GM12878 (cell line): ENCODE results near the gene HSPB7. TPM values are rescaled to one million over a fixed set of nuclear protein-coding genes. Genes with fewer than 3 reads are reported as not detected.

Experiments
- ATAC-seq: fragments of 200-7000 bp; cut with Tn5 transposase; 3 replicates; pipeline ENCODE4 v1.9.1; 2020; ENCODE audit warnings: mild to moderate bottlenecking, moderate library complexity
- BruUV-seq: library from RNA; stranded (reverse); fragments of 400-500 nt; replicated peaks from 2 replicates; lab custom pipeline; 2021; lab: Mats Ljungman, UMichigan
- CTCF ChIA-PET: fragments of 300-600 bp; sonication (Branson Sonifier 250); formaldehyde crosslinking; extraction: SDS; loops from one replicate; lab custom pipeline; 2021; ENCODE audit warnings: inconsistent platforms; lab: Yijun Ruan, JAX
- POLR2A ChIA-PET: fragments of 350-600 bp; formaldehyde crosslinking; extraction: SDS; loops from one replicate; lab custom pipeline; 2021; ENCODE audit warnings: inconsistent platforms; lab: Charles Lee
- RAD21 ChIA-PET: fragments of 300-600 bp; sonication (Branson Sonifier 250); formaldehyde crosslinking; loops from one replicate; lab custom pipeline; 2023; ENCODE audit warnings: antibody characterized with exemption; ENCODE audit not compliant: unreplicated experiment; lab: Charles Lee
- SMC1A ChIA-PET: fragments of 300-600 bp; sonication (Branson Sonifier 250); formaldehyde crosslinking; loops from one replicate; lab custom pipeline; 2023; ENCODE audit not compliant: unreplicated experiment, uncharacterized antibody; lab: Charles Lee
- DNase-seq: peaks from one replicate; pipeline ENCODE4 v3.0.0-alpha.2; 2011; ENCODE audit warnings: low read depth, low spot score
- FAIRE-seq: peaks from 3 replicates; lab custom pipeline; 2011; peaks lifted over from hg19 to GRCh38; lab: Jason Lieb, UNC
- H2AFZ ChIP-seq: 2 replicates; pipeline ENCODE4 v1.6.0; 2011; ENCODE audit warnings: low read depth, low read length, control low read depth; ENCODE audit not compliant: control insufficient read depth
- H3K27ac ChIP-seq: 2 replicates; pipeline ENCODE4 v1.5.1; 2011; ENCODE audit warnings: control low read depth; ENCODE audit not compliant: control insufficient read depth, insufficient read depth
- H3K27me3 ChIP-seq, 2 experiments: replicated peaks in 1 of 2; 2 replicates each; pipeline versions ENCODE4 v1.6.0 to v1.6.1; 2011; ENCODE audit warnings: low read length in 1 of 2; ENCODE audit not compliant: control insufficient read depth in 2 of 2, insufficient read depth in 2 of 2
- H3K36me3 ChIP-seq, 2 experiments: 2 replicates each; pipeline ENCODE4 v1.5.1; 2011; ENCODE audit warnings: low read length in 1 of 2; ENCODE audit not compliant: control insufficient read depth in 2 of 2, insufficient read depth in 2 of 2
- H3K4me1 ChIP-seq: 2 replicates; pipeline ENCODE4 v1.6.1; 2011; ENCODE audit warnings: mild to moderate bottlenecking, low read length, moderate library complexity, mixed read lengths; ENCODE audit not compliant: control insufficient read depth, insufficient read depth
- H3K4me2 ChIP-seq: 2 replicates; pipeline ENCODE4 v1.6.0; 2011; ENCODE audit warnings: control low read depth; ENCODE audit not compliant: control insufficient read depth, insufficient read depth
- H3K4me3 ChIP-seq: fragments of 200-600 bp; sonication (generic); 2 replicates; pipeline ENCODE4 v1.5.1; 2016
- H3K79me2 ChIP-seq: 2 replicates; pipeline ENCODE4 v1.6.0; 2011; ENCODE audit warnings: low read length; ENCODE audit not compliant: control insufficient read depth, insufficient read depth
- H3K9ac ChIP-seq: 2 replicates; pipeline ENCODE4 v1.8.0; 2011; ENCODE audit warnings: low read length, control low read depth, mixed read lengths; ENCODE audit not compliant: control insufficient read depth, insufficient read depth
- H3K9me3 ChIP-seq: replicated peaks from 3 replicates; pipeline ENCODE4 v1.5.1; 2011; ENCODE audit warnings: mild to moderate bottlenecking, low read length; ENCODE audit not compliant: control insufficient read depth, insufficient read depth
- H4K20me1 ChIP-seq: 2 replicates; pipeline ENCODE4 v1.6.0; 2011; ENCODE audit not compliant: control insufficient read depth, insufficient read depth
- ATF7 ChIP-seq: fragments of 450-650 bp; IDR thresholded peaks from 2 replicates; pipeline ENCODE4 v1.6.1; 2016; ENCODE audit warnings: low read depth, mild to moderate bottlenecking
- CBX3 ChIP-seq: fragments of 200-600 bp; sonication (generic); IDR thresholded peaks from 2 replicates; pipeline ENCODE4 v1.6.1; 2016; ENCODE audit warnings: low read depth, borderline replicate concordance
- CREM ChIP-seq: IDR thresholded peaks from 2 replicates; pipeline ENCODE4 v1.6.1; 2014; ENCODE audit warnings: antibody characterized with exemption, low read depth
- EGR1 ChIP-seq, 2 experiments: IDR thresholded peaks; 1 replicate in 1 of 2; 2 replicates in 1 of 2; pipeline ENCODE4 v1.6.1; 2011 to 2012; ENCODE audit warnings: low read depth in 2 of 2, low read length in 2 of 2, borderline replicate concordance in 1 of 2, mild to moderate bottlenecking in 1 of 2, moderate library complexity in 1 of 2
- FOS ChIP-seq: IDR thresholded peaks from 3 replicates; pipeline ENCODE4 v1.6.1; 2011; ENCODE audit warnings: borderline replicate concordance; ENCODE audit not compliant: insufficient read length; ENCODE audit errors: extremely low read depth
- GABPA ChIP-seq: IDR thresholded peaks from 2 replicates; pipeline ENCODE4 v1.6.1; 2014; ENCODE audit warnings: antibody characterized with exemption, low read depth, mild to moderate bottlenecking, inconsistent platforms
- GATAD2B ChIP-seq: fragments of 450-650 bp; conservative IDR thresholded peaks from 2 replicates; pipeline ENCODE4 v1.6.1; 2017; ENCODE audit warnings: low read depth, mild to moderate bottlenecking, moderate library complexity
- MTA3 ChIP-seq: IDR thresholded peaks from 2 replicates; pipeline ENCODE4 v1.6.1; 2012; ENCODE audit warnings: low read length, inconsistent platforms, borderline replicate concordance
- RUNX3 ChIP-seq: IDR thresholded peaks from 2 replicates; pipeline ENCODE4 v1.6.1; 2012; ENCODE audit warnings: low read length, inconsistent platforms
- TARDBP ChIP-seq: IDR thresholded peaks from 2 replicates; pipeline ENCODE4 v1.6.1; 2016; ENCODE audit warnings: borderline replicate concordance
- ZNF384 ChIP-seq: IDR thresholded peaks from 2 replicates; pipeline ENCODE4 v1.6.1; 2012; ENCODE audit warnings: low read depth, mild to moderate bottlenecking, low read length, improper control_type of control experiment, borderline replicate concordance
- WGBS: methylation state at CpG from one replicate; pipeline ENCODE4 v1.1.6; 2016; ENCODE audit warnings: low lambda C conversion rate; ENCODE audit not compliant: insufficient replicate concordance, insufficient coverage; ENCODE audit errors: missing lambda C conversion rate; 5-methylcytosine and 5-hydroxymethylcytosine counted together
- in situ Hi-C: fragments of 300-500 bp; cut with MboI; formaldehyde crosslinking; loops from 9 replicates; pipeline ENCODE4 v1.14.3; 2018; ENCODE audit warnings: mixed read lengths
- intact Hi-C: fragments of 100-400 bp; cut with micrococcal nuclease; formaldehyde crosslinking; loops from one replicate; pipeline ENCODE4 v1.14.2; 2022; ENCODE audit not compliant: unreplicated experiment
- polyA plus RNA-seq, 11 experiments: library from polyadenylated mRNA; depleted of rRNA in 4 of 11; unstranded in 6 of 11; stranded (reverse) in 5 of 11; fragments of >200 nt; fragmentation: Nextera tagmentation in 4 of 11; fragmentation: Illumina TruSeq in 1 of 11; extraction: Ambion mirVana in 4 of 11; extraction: Trizol in 1 of 11; gene quantifications; 1 replicate in 1 of 11; 2 replicates in 10 of 11; pipeline versions ENCODE4 v1.2.1 to v1.2.3, GENCODE V29; 2011 to 2016; ENCODE audit warnings: inconsistent platforms in 2 of 11, missing spikeins in 2 of 11, low read depth in 1 of 11
- total RNA-seq, 4 experiments: library from RNA; depleted of rRNA in 3 of 4; stranded (reverse); fragments of >200 nt in 3 of 4; fragmentation: Illumina TruSeq in 1 of 4; extraction: Trizol in 1 of 4; gene quantifications; 2 replicates each; pipeline versions ENCODE4 v1.2.1 to v1.2.3, GENCODE V29; 2013 to 2021
- TF ChIP-seq, protein P1 (sequence below): fragments of 450-650 bp; formaldehyde crosslinking; IDR thresholded peaks from 2 replicates; pipeline ENCODE4 v1.4.0; 2020; ENCODE audit warnings: mild to moderate bottlenecking, moderate library complexity

HSPB7 gene
- total and polyA plus RNA-seq, 10 of the 15 experiments (the other 5 are each of a cell fraction or from before 2014, with no cell fraction given), result 0.34 TPM; not detected in 9

- Histone ChIP-seq H3K36me3 (no peaks in the 10 kb centered on the region), H4K20me1 (no peaks in the 10 kb centered on the region; the same call in 1 of the 2 replicates), H3K9me3 (no peaks in the 10 kb centered on the region), H3K4me1 (no peaks in the 10 kb centered on the region), H2AFZ (no peak overlapping the region), H3K4me2 (no peak overlapping the region), H3K27ac (no peak overlapping the region), H3K9ac (no peak overlapping the region), H3K4me3 (no peak overlapping the region), H3K79me2 (no peaks in the 10 kb centered on the region), H3K27me3 (no peaks in the 10 kb centered on the region)
- FAIRE-seq (no peak), DNase-seq (no peak), ATAC-seq (no peak)
- ChIA-PET SMC1A (interaction anchor here (0.5 to 2.4 kb wide), 6 partner anchors 13 to 203 kb away, joined by 3 to 8 read pairs (median 4); no protein-coding TSS in a partner anchor), CTCF (interaction anchor here (0.9 to 2.1 kb wide), 5 partner anchors 10 to 206 kb away, joined by 3 to 8 read pairs (median 7); no protein-coding TSS in a partner anchor), RAD21 (interaction anchor here (1.3 to 1.6 kb wide), 2 partner anchors 10 to 182 kb away, joined by 3 to 5 read pairs; no protein-coding TSS in a partner anchor), POLR2A (interaction anchor here (0.6 to 0.7 kb wide), 2 partner anchors 21 to 184 kb away, joined by 3 to 5 read pairs; no protein-coding TSS in a partner anchor)
- 49% methylated on average over 8 of the region's 9 CpGs for WGBS
- TF ChIP-seq MTA3 (no peak), TARDBP (no peak), RUNX3 (no peak), EGR1 (IDR thresholded peaks at IDR 0.05; ENCODE audit: borderline replicate concordance in 1 of 2, low read depth in 2 of 2, low read length in 2 of 2) (no peak), CBX3 (no peak), ZNF384 (no peak), ATF7 (no peak), GABPA (no peak), FOS (no peak), CREM (no peak), GATAD2B (no peak)
- TF ChIP-seq, protein P1, sequence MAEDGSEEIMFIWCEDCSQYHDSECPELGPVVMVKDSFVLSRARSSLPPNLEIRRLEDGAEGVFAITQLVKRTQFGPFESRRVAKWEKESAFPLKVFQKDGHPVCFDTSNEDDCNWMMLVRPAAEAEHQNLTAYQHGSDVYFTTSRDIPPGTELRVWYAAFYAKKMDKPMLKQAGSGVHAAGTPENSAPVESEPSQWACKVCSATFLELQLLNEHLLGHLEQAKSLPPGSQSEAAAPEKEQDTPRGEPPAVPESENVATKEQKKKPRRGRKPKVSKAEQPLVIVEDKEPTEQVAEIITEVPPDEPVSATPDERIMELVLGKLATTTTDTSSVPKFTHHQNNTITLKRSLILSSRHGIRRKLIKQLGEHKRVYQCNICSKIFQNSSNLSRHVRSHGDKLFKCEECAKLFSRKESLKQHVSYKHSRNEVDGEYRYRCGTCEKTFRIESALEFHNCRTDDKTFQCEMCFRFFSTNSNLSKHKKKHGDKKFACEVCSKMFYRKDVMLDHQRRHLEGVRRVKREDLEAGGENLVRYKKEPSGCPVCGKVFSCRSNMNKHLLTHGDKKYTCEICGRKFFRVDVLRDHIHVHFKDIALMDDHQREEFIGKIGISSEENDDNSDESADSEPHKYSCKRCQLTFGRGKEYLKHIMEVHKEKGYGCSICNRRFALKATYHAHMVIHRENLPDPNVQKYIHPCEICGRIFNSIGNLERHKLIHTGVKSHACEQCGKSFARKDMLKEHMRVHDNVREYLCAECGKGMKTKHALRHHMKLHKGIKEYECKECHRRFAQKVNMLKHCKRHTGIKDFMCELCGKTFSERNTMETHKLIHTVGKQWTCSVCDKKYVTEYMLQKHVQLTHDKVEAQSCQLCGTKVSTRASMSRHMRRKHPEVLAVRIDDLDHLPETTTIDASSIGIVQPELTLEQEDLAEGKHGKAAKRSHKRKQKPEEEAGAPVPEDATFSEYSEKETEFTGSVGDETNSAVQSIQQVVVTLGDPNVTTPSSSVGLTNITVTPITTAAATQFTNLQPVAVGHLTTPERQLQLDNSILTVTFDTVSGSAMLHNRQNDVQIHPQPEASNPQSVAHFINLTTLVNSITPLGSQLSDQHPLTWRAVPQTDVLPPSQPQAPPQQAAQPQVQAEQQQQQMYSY (CRISPR knock-in tag), result no peak
- BruUV-seq, result no TSS peak
- in situ Hi-C loops (no loop called here), intact Hi-C loops (no loop called here)
Measured at GRCh38 chr1:15997076-15997585, 20.7 kb downstream of the HSPB7 start.
